Fibroblast of lung (primary cell): ENCODE results near the gene NHLH2.

Experiments
- CTCF ChIP-seq, 2 donors: IDR thresholded peaks in 1 of 2; conservative IDR thresholded peaks in 1 of 2; 1 replicate in 1 of 2; 2 replicates in 1 of 2; pipeline ENCODE4 v1.5.1; 2011 to 2012; ENCODE audit warnings: low read length in 2 of 2, control low read depth in 1 of 2, inconsistent platforms in 1 of 2, low read depth in 1 of 2, mild to moderate bottlenecking in 1 of 2
- EZH2 ChIP-seq: IDR thresholded peaks from 2 replicates; pipeline ENCODE4 v1.5.1; 2012; ENCODE audit warnings: low read length, control low read depth, mild to moderate bottlenecking; ENCODE audit errors: missing control alignments

- no peak for TF ChIP-seq CTCF (conservative IDR thresholded peaks at IDR 0.05 in 1 of 2, IDR thresholded peaks at IDR 0.05 in 1 of 2; ENCODE audit: low read depth in 1 of 2, low read length in 2 of 2)
- TF ChIP-seq EZH2, result no peak
Measured at GRCh38 chr1:115832651-115833050, 8.3 kb downstream of the NHLH2 start.
